ENCODE results near the gene DYNC1H1.
"Not testable (repeated sequence)": the region's sequence is repeated elsewhere in the genome, so short reads cannot be mapped to it uniquely, and the experiment has no call there.

DYNC1H1 gene

GRCh38 chr14:102056694-102057442, 92.5 kb downstream of the DYNC1H1 start:
- TF ChIP-seq ZNF274 (IDR thresholded peaks at IDR 0.05; ENCODE audit: low read depth, low read length) = no peak
- no peak overlapping the region for H3K4me3 ChIP-seq (ENCODE audit: low read length)

- H3K4me3 ChIP-seq (ENCODE audit: low read length) = no peak overlapping the region
- no peak for TF ChIP-seq ZNF274 (IDR thresholded peaks at IDR 0.05; ENCODE audit: low read depth, low read length)
These were observed 93.2 kb downstream of the DYNC1H1 start for GRCh38 chr14:102057480-102058114.

- no peak overlapping the region for H3K4me3 ChIP-seq (ENCODE audit: low read length)
- no peak for TF ChIP-seq ZNF274 (IDR thresholded peaks at IDR 0.05; ENCODE audit: low read depth, low read length)
These were observed 93.8 kb downstream of the DYNC1H1 start for GRCh38 chr14:102058146-102058545.

GRCh38 chr14:102058961-102059360, 94.6 kb downstream of the DYNC1H1 start:
- no peak for TF ChIP-seq ZNF274 (IDR thresholded peaks at IDR 0.05; ENCODE audit: low read depth, low read length)
- H3K4me3 ChIP-seq (ENCODE audit: low read length) = no peak overlapping the region

GRCh38 chr14:102063109-102063807, 98.9 kb downstream of the DYNC1H1 start:
- no peak overlapping the region for H3K4me3 ChIP-seq (ENCODE audit: low read length)
- TF ChIP-seq ZNF274 (IDR thresholded peaks at IDR 0.05; ENCODE audit: low read depth, low read length) = no peak

GRCh38 chr14:102063808-102064429, 99.5 kb downstream of the DYNC1H1 start:
- TF ChIP-seq ZNF274 (IDR thresholded peaks at IDR 0.05; ENCODE audit: low read depth, low read length) = no peak
- no peak overlapping the region for H3K4me3 ChIP-seq (ENCODE audit: low read length)

- not testable (repeated sequence) for H3K4me3 ChIP-seq (ENCODE audit: low read length)
These were observed 100.2 kb downstream of the DYNC1H1 start for GRCh38 chr14:102064590-102064989.

- H3K4me3 ChIP-seq (ENCODE audit: low read length) = no peak overlapping the region
- no peak for TF ChIP-seq ZNF274 (IDR thresholded peaks at IDR 0.05; ENCODE audit: low read depth, low read length)
These were observed 101.7 kb downstream of the DYNC1H1 start for GRCh38 chr14:102066041-102066451.

GRCh38 chr14:102071283-102071998, 107.1 kb downstream of the DYNC1H1 start:
- H3K4me3 ChIP-seq (ENCODE audit: low read length) = no peak overlapping the region
- no peak for TF ChIP-seq ZNF274 (IDR thresholded peaks at IDR 0.05; ENCODE audit: low read depth, low read length)

- TF ChIP-seq ZNF274 (IDR thresholded peaks at IDR 0.05; ENCODE audit: low read depth, low read length) = no peak
- no peak overlapping the region for H3K4me3 ChIP-seq (ENCODE audit: low read length)
These were observed 110.1 kb downstream of the DYNC1H1 start for GRCh38 chr14:102074415-102074964.

GRCh38 chr14:102075155-102075554, 110.8 kb downstream of the DYNC1H1 start:
- TF ChIP-seq ZNF274 (IDR thresholded peaks at IDR 0.05; ENCODE audit: low read depth, low read length) = no peak
- H3K4me3 ChIP-seq (ENCODE audit: low read length) = no peak overlapping the region

GRCh38 chr14:102077382-102077709, 113.0 kb downstream of the DYNC1H1 start:
- no peak overlapping the region for H3K4me3 ChIP-seq (ENCODE audit: low read length)
- no peak for TF ChIP-seq ZNF274 (IDR thresholded peaks at IDR 0.05; ENCODE audit: low read depth, low read length)

GRCh38 chr14:102078361-102078791, 114.0 kb downstream of the DYNC1H1 start:
- not testable (repeated sequence) for H3K4me3 ChIP-seq (ENCODE audit: low read length)

Data from GM08714 (cell line).